ENCODE measurements around the gene OR3A3.
"Not testable (repeated sequence)": the region's sequence is repeated elsewhere in the genome, so short reads cannot be mapped to it uniquely, and the experiment has no call there.

OR3A3 gene

DNA sequence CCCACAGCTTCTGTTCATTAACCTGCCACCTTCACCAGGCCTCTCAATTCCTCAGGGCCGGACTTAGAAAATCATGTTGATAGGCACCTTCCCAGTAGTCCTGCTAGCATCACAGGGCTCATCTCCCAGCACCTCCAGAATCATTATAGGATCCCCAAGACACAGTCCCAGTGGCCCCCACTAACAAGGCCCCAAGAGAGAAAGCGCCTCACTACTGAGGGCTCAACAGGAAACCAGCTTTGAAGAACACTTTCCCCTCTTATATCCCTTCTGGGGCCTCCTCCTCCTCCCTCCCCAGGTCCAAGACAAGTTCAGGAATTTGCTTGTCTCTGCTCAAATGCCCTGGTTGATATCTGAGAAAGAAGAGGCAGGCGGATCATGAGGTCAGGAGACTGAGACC lies at the start of gene OR3A3:
Gene OR3A3, plus strand, starts transcription at position 301 of the 400 bp plus-strand sequence.
- DNase-seq: no peak

DNA sequence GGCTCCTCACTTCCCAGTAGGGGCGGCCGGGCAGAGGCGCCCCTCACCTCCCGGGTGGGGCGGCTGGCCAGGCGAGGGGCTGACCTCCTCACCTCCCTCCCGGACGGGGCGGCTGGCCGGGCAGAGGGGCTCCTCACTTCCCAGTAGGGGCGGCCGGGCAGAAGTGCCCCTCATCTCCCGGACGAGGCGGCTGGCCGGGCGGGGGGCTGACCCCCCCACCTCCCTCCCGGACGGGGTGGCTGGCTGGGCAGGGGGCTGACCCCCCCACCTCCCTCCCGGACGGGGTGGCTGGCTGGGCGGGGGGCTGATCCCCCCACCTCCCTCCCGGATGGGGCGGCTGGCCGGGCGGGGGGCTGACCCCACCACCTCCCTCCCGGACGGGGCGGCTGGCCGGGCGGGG lies 40.0 kb upstream of the OR3A3 start:
- not testable (repeated sequence) for DNase-seq

DNA sequence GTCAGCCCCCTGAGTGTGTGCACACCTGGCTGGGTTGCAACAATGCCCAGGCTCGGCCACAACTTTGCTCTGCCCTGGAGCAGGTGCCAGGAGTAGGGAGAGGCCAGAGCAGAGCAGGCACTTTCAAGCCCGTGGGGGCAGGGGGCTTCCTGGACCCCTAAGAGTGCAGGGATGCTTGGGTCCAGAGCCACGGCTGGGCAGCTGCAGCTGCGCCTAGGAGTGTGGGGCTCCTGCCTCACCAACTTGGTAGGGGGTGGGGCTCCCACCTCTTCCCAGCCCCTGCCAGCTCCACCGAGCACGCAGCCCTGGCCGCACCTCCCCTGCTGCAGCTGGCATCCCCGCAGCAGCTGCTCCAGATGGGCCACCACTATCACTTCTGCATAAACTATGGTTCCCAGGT lies 32.8 kb upstream of the OR3A3 start:
- DNase-seq: no peak

DNA sequence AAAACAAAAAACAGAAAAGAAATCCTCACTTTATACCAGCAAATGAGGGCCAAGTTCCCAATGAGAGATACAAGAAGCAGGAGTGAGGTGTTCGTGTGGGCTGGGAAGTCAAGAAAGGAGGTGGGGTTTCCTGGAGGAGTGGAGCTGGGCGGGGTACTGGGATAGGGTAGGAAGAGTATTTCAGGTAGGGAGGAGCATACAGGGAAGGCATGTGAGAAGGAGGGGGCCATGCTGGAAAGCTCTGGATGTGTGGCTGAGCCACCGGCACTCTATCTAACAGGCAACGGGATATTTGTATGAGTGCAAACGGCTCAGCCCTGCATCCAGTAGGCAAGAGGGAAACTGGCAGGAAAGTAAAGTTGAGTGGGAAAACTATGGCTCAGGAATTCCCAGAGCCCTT lies 29.2 kb upstream of the OR3A3 start:
- DNase-seq: no peak

DNA sequence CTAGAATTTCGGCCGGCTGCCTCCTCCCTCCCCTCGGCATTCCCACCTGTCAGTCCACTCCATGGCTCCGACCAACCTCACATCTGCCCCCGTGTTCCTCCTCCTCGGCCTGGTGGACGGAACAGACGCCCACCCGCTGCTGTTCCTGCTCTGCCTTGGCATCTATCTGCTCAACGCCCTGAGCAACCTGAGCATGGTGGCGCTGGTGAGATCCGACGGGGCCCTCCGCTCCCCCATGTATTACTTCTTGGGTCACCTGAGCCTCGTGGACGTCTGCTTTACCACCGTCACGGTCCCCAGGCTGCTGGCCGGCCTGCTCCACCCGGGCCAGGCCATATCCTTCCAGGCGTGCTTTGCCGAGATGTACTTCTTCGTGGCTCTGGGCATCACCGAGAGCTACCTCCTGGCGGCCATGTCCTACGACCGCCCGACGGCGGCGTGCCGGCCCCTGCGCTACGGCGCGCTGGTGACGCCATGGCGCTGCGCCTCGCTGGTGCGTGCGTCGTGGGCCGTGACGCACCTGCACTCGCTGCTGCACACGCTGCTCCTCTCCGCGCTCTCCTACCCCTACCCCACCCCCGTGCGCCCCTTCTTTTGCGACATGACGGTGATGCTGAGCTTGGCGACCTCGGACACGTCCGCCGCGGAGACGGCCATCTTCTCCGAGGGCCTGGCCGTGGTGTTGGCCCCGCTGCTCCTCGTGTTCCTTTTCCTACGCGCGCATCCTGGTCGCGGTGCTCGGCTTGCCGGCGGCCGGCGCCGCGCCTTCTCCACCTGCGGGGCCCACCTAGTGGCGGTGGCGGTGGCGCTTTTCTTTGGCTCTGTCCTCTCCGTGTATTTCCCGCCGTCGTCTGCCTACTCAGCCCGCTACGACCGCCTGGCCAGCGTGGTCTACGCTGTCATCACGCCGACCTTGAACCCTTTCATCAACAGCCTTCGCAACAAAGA lies 25.0 kb upstream of the OR3A3 start, which contains the start of gene OR3A2:
Gene OR3A2, minus strand, starts transcription at position 440 of the 948 bp plus-strand sequence.
- DNase-seq: no peak

- no peak for DNase-seq
These were observed 21.4 kb upstream of the OR3A3 start for GRCh38 chr17:3389791-3390190.

DNA sequence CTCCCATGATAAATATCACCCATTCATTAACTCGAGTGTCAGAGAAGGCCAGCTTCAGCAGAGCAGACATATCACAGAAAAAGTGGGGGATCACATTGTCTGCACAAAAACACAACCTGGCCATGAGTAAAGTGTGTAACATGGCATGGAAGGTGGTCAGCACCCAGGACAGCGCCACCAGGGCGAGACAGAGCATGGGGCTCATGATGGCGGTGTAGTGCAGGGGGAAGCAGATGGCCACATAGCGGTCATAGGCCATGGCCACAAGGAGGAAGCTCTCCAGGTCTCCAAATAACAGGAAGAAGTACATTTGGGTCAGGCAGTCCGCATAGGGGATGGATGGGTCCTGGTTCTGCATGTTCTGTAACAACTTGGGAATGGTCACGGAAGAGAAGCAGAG lies 13.4 kb upstream of the OR3A3 start:
- not testable (repeated sequence) for DNase-seq

DNA sequence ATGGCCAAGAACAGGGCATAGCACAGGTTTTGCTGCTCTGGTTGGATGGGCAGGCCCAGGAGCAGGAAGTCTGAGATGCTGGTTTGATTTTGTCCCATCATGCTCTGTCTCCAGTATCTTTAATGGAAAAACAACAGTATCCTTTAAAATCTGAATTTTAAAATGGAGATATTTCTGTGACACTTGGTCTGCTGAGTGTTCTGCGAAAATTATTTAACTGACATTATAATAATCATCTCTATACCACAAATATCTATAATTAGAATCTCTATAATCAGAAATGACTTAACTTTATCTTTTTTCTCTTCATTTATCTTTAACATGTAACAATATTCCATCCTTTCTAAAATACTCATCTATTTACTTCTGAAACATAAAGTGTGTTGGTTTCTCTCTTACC lies 12.9 kb upstream of the OR3A3 start, which contains the start of gene OR1E1:
Gene OR1E1, minus strand, starts transcription at position 101 of the 400 bp plus-strand sequence. Its CDS starts 0 bp downstream, at position 101.
- no peak for DNase-seq

DNA sequence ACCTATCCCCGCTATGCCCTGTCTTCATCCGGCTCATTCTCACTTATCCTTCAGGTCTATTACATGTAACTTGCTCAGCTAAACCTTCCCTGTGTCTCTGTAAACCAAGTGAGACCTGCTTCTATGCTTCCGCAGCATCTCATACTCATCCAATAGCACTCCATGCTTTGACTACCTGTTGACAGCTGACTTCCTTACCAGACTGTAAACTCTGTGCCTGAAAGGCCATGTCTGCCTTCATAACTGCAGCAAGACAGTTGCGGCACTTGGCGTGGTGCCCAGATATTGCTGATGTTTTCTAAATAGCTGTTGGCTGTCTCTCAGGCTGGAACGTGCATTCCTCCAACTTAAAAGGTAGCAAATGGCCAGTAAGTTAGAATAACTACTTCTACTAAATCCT lies 11.1 kb upstream of the OR3A3 start:
- DNase-seq: no peak

DNA sequence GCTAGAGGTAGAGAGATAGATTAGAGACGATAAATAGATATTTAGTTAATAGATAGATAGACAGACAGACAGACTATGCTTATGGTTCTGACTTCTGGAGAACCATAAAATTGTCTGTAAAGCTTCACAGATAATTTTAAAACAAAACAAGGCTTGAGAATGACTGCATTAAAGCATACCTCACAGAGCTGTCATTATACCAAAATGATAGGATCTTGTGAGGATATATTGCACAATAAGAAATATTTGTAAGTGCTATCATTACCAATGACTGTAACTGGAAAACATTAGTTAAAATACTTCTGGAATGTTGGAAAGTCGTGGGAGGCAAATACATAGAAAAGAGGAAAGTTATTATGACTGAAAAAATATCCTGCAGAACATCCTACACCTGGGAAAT lies 9.4 kb upstream of the OR3A3 start:
- no peak for DNase-seq

DNA sequence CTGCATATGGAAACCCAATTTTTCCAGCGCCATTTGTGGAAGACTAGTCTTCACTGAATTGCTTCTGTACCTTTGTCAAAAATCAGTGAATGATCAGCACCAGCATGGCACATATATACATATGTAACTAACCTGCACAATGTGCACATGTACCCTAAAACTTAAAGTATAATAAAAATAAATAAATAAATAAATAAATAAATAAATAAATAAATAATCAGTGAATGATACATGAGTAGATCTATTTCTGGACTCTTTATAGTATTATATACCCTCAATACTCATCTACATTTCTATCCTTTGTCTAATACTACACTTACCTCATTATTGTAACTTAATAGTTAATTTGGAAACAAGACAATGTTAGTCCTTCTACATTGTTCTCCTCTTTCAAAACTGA lies 7.3 kb upstream of the OR3A3 start:
- DNase-seq: not testable (repeated sequence)

- not testable (repeated sequence) for DNase-seq
These were observed 1.0 kb downstream of the OR3A3 start for GRCh38 chr17:3412216-3412615.

DNA sequence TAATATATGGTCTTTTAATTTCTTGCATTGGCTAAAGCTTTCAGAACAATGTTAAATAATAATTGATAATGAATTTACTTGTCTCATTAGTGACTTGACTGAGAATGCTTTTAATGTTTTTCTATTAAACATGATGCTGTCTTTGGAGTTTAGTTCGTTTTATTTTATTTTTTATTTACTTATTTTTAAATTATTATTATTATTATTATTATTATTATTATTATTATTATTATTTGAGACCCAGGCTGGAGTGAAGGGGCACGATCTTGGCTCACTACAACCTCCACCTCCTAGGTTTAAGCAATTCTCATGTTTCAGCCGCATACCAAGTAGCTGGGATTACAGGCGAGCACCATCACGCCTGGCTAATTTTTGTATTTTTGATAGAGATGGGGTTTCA lies 4.4 kb downstream of the OR3A3 start:
- no peak for DNase-seq

DNA sequence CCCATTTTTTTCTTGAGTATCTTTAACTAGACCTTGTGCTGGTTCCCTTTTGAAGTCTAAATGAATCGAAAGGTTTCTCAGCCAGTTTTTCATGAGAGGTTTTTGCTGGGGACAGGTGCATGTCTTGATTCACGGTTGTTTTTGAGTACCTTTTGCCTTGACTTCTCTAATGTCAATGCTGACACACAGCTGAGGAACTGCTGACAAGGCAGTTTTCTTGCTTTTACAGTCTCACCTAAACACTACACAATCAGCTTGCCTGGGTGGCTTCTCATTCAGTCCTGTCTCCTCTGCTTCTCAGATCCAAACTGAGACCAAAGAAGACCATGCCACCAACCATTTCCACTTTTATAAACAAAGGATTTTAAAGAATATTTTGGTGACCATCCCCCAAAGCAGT lies 7.1 kb downstream of the OR3A3 start:
- DNase-seq: no peak

DNA sequence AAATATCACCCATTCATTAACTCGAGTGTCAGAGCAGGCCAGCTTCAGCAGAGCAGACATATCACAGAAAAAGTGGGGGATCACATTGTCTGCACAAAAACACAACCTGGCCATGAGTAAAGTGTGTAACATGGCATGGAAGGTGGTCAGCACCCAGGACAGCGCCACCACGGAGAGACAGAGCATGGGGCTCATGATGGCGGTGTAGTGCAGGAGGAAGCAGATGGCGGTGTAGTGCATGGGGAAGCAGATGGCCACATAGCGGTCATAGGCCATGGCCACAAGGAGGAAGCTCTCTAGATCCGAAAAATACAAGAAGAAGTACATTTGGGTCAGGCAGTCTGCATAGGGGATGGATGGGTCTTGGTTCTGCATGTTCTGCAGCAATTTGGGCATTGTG lies 22.0 kb downstream of the OR3A3 start:
- DNase-seq: not testable (repeated sequence)

GRCh38 chr17:3433741-3434140 lies 22.6 kb downstream of the OR3A3 start, which contains the start of gene OR1E2:
TSS of gene OR1E2 (minus strand) at chr17:3433841. CDS start at chr17:3433841, 0 bp downstream.
- no peak for DNase-seq

GRCh38 chr17:3438368-3438767 lies 27.2 kb downstream of the OR3A3 start:
- no peak for DNase-seq

DNA sequence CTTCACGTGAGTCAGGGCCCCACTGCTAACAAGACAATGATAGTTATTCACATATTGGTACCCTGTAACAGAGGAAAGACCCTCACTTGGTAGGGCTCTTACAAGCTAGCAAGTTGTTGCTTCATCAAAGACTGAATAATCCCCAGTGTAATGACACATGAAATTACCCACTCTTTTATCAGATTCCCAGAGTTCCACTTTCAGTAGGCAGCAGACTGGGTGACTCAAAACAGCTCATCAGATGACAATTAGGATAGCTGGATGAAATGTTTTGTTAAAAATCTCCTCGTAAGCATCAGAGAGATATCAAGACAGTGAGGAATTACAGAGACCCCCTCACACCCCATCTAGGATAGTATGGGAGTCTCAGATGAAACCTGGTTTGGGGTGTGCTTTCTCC lies 29.3 kb downstream of the OR3A3 start:
- DNase-seq: no peak

DNA sequence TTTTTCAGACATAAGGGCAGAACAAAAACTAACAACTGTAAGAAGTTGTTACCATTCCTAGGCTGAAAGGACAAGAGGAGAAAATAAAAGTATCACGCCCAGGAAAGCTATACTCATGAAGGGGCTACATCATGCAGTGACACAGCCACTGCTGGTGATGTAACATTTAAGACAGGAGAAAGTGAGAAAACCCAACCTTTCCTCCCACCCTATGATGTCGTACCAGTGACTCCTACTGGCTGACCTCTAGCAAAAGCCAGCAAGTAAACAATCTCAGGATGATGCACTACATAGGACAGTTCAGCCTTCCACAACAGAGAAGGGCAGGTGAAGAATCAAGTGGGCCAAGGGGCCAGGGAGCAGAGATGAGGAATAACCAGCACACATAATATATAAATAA lies 36.5 kb downstream of the OR3A3 start:
- no peak for DNase-seq

GRCh38 chr17:3448059-3448665 lies 37.0 kb downstream of the OR3A3 start:
- DNase-seq: no peak

DNA sequence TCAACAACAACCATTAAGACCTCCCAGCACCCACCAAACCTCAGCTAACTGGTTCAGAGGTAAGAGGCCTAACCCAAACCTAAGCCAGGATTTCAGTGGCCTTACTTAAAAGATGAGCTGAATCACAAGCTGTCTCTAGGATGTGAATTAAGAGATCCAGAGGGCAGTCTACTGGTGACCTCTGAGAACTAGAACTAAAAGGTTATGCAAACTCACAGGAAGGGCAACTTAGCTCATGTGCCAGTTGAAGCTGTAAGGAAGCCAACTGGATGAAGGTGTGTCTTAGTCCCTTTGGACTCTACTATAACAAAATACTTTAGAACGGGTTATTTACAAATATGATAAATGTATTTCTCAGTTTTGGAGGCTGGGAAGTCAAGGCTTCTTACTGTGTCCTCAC lies 55.2 kb downstream of the OR3A3 start:
- DNase-seq: not testable (repeated sequence)

- DNase-seq: no peak
These were observed 58.4 kb downstream of the OR3A3 start for GRCh38 chr17:3469529-3469928.

GRCh38 chr17:3471599-3471998 lies 60.4 kb downstream of the OR3A3 start, which contains the start of gene SPATA22:
TSS of gene SPATA22 (minus strand) at chr17:3471819. CDS start at chr17:3469325, 2,494 bp downstream.
- no peak for DNase-seq

- no peak for DNase-seq
These were observed 61.0 kb downstream of the OR3A3 start for GRCh38 chr17:3472137-3472536.
